Spleen (tissue), 11 donors: ENCODE results near the gene TSEN15. TPM values are rescaled to one million over a fixed set of nuclear protein-coding genes. Genes with fewer than 3 reads are reported as not detected.

Source experiments
- DNase-seq: peaks from one replicate; pipeline ENCODE4 v3.0.0-alpha.2; 2020
- H3K27ac ChIP-seq, 8 donors: fragments of 200-600 bp; sonication (generic) in 7 of 8; 1 replicate in 4 of 8; 2 replicates in 4 of 8; pipeline versions ENCODE4 v1.5.0 to v1.8.0; 2016 to 2021; ENCODE audit warnings: inconsistent platforms in 4 of 8, mild to moderate bottlenecking in 4 of 8, moderate library complexity in 1 of 8
- H3K27me3 ChIP-seq, 7 donors: fragments of 200-600 bp; sonication (generic) in 6 of 7; replicated peaks in 1 of 7; 1 replicate in 4 of 7; 2 replicates in 3 of 7; pipeline versions ENCODE4 v1.5.0 to v1.8.0; 2016 to 2021; ENCODE audit warnings: inconsistent platforms in 3 of 7, mild to moderate bottlenecking in 1 of 7
- H3K36me3 ChIP-seq, 6 donors: fragments of 200-600 bp; sonication (generic) in 5 of 6; 1 replicate in 4 of 6; 2 replicates in 2 of 6; pipeline versions ENCODE4 v1.5.0 to v1.8.0; 2016 to 2021; ENCODE audit warnings: inconsistent platforms in 2 of 6
- H3K4me1 ChIP-seq, 6 donors: fragments of 200-600 bp; sonication (generic) in 5 of 6; 1 replicate in 3 of 6; 2 replicates in 3 of 6; pipeline versions ENCODE4 v1.5.0 to v1.8.0; 2016 to 2021; ENCODE audit warnings: inconsistent platforms in 3 of 6
- H3K4me3 ChIP-seq, 8 donors: fragments of 200-600 bp; sonication (generic) in 7 of 8; 1 replicate in 4 of 8; 2 replicates in 4 of 8; pipeline versions ENCODE4 v1.5.0 to v1.8.0; 2016 to 2021; ENCODE audit warnings: inconsistent platforms in 4 of 8, mild to moderate bottlenecking in 4 of 8, moderate library complexity in 2 of 8
- H3K9me3 ChIP-seq, 8 donors: fragments of 200-600 bp; sonication (generic) in 7 of 8; 1 replicate in 4 of 8; 2 replicates in 4 of 8; pipeline versions ENCODE4 v1.5.0 to v1.8.0; 2016 to 2021; ENCODE audit warnings: inconsistent platforms in 4 of 8
- CTCF ChIP-seq, 11 experiments: fragments of 200-600 bp in 7 of 11; fragments of 450-650 bp in 4 of 11; sonication (generic) in 4 of 11; IDR thresholded peaks in 8 of 11; conservative IDR thresholded peaks in 3 of 11; 1 replicate in 7 of 11; 2 replicates in 4 of 11; pipeline versions ENCODE4 v1.4.0 to v1.8.0; 2016 to 2021; ENCODE audit warnings: antibody characterized with exemption in 11 of 11, inconsistent platforms in 4 of 11, mild to moderate bottlenecking in 1 of 11
- POLR2A ChIP-seq, 3 donors: fragments of 450-650 bp; IDR thresholded peaks; one replicate each; pipeline ENCODE4 v1.5.1; 2017; ENCODE audit warnings: antibody characterized with exemption in 3 of 3, mild to moderate bottlenecking in 1 of 3
- POLR2AphosphoS5 ChIP-seq, 3 donors: sonication (generic); formaldehyde crosslinking; IDR thresholded peaks; one replicate each; pipeline ENCODE4 v1.5.1; 2017; ENCODE audit warnings: antibody characterized with exemption in 3 of 3
- WGBS, 5 donors: extraction: QIAGEN DNeasy Blood & Tissue Kit in 3 of 5; methylation state at CpG; one replicate each; pipeline versions ENCODE4 v1.1.5 to v1.1.7; 2013 to 2018; 5-methylcytosine and 5-hydroxymethylcytosine counted together
- intact Hi-C: fragments of 100-400 bp; cut with DNase I; formaldehyde crosslinking; loops from one replicate; pipeline ENCODE4 v1.15.0; 2023; ENCODE audit warnings: low total_unique reads
- polyA plus RNA-seq, 3 donors: library from polyadenylated mRNA; stranded (reverse); fragments of 200-250 nt; gene quantifications; one replicate each; pipeline ENCODE4 v1.2.1, GENCODE V29; 2013
- total RNA-seq, 7 donors: library from RNA; depleted of rRNA in 3 of 7; stranded (reverse); fragments of >200 nt in 3 of 7; fragmentation: NEBNext Ultra II Directional in 4 of 7; extraction: Animal tissue kit (Norgen Biotek cat#: 25700) in 4 of 7; gene quantifications; one replicate each; pipeline versions ENCODE4 v1.1.0 to v1.2.1, GENCODE V29; 2016 to 2021
- donor health status: healthy with polysubstance abuse.
- donor health status: DM: no; HTN: no; CAD: no; lungs with moderate emphysema.
- donor health status: DM: no; HTN: no; CAD: no.
- donor health status: Bipolar disorder and iron deficiency.
- donor health status: healthy.
- donor health status: DM: no; HTN: no; CAD: no.
- donor health status: DM: yes; HTN: yes; CAD: no.

Gene TSEN15
- total and polyA plus RNA-seq, 10 donors = 14.7 to 47.7 (median 23.7) TPM

- peaks cover 0 to 17% (median 3%) of the 10 kb centered on the region in 6 donors for H3K4me1 ChIP-seq
- intact Hi-C loops = no loop called here
- no peak overlapping the region for H3K27ac ChIP-seq
- no peak for DNase-seq
- TF ChIP-seq CTCF (IDR thresholded peaks at IDR 0.05 in 8 of 11, conservative IDR thresholded peaks at IDR 0.05 in 3 of 11) (no peak), POLR2AphosphoS5 (IDR thresholded peaks at IDR 0.05) (no peak), POLR2A (IDR thresholded peaks at IDR 0.05) (no peak)
- no peaks in the 10 kb centered on the region for H3K36me3 ChIP-seq
- no peak overlapping the region for H3K4me3 ChIP-seq
- no peaks in the 10 kb centered on the region for H3K27me3 ChIP-seq
- H3K9me3 ChIP-seq = no peaks in the 10 kb centered on the region
Measured at GRCh38 chr1:184114818-184115398, 63.4 kb downstream of the TSEN15 start.

DNA sequence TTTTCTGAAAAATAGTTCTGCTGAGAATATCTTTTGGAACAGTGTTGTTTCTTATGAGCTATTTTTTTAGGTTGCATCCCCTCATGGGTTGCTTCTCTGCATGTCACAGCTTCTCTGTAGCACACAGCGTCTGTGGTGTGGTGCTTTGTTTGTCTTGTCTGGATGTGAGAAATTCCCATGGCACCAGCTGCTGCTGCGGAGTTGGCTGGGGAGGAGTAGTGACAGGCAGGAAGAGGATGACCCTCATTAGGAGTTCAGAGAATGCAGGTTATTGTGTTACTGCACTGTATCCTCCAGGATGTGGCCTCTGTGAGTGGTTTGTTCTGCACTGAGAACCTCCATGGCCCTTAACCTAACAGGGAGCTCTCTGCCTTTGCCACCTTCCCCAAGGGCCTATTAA is 64.8 kb downstream of the TSEN15 start:
- no peaks in the 10 kb centered on the region for H3K36me3 ChIP-seq
- intact Hi-C loops = no loop called here
- no peak overlapping the region for H3K27ac ChIP-seq
- peaks cover 0 to 17% (median 3%) of the 10 kb centered on the region in 6 donors for H3K4me1 ChIP-seq
- no peaks in the 10 kb centered on the region for H3K9me3 ChIP-seq
- 59 to 87% (median 70%) methylated on average over 2 of the region's 2 CpGs for WGBS, 5 donors
- no peak overlapping the region for H3K4me3 ChIP-seq
- no peaks in the 10 kb centered on the region for H3K27me3 ChIP-seq
- DNase-seq = no peak
- TF ChIP-seq POLR2A (IDR thresholded peaks at IDR 0.05) (no peak), CTCF (IDR thresholded peaks at IDR 0.05 in 8 of 11, conservative IDR thresholded peaks at IDR 0.05 in 3 of 11) (no peak), POLR2AphosphoS5 (IDR thresholded peaks at IDR 0.05) (peak in 1 of 3 donors; percentile 52)

DNA sequence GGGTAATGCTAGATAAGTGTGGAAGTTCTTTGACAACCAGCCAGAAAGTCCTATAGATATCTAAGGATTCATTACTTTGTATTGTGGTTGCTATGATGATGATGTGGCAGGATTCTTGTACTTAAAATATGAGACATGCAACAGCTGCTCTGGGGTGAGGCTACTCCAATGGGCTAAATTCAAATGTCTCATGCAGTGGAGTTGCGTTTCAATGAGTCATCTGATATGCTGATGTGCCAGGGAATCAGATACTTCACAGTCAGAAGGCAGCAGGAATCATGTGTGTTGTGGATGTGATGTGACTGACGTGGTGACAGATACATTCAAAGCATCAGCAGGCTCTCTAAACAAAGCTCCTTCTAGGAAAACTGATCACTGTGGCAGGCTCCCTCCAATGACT is 66.5 kb downstream of the TSEN15 start:
- no peak for DNase-seq
- Histone ChIP-seq H3K27me3 (no peaks in the 10 kb centered on the region), H3K4me1 (peaks cover 0 to 17% (median 3%) of the 10 kb centered on the region in 6 donors), H3K4me3 (no peak overlapping the region), H3K27ac (no peak overlapping the region), H3K9me3 (no peaks in the 10 kb centered on the region), H3K36me3 (no peaks in the 10 kb centered on the region)
- 76 to 89% (median 85%) methylated on average over 2 of the region's 2 CpGs for whole genome bisulfite sequencing, 5 donors
- intact Hi-C loops = no loop called here
- no peak for TF ChIP-seq POLR2AphosphoS5 (IDR thresholded peaks at IDR 0.05)
- TF ChIP-seq CTCF (IDR thresholded peaks at IDR 0.05 in 8 of 11, conservative IDR thresholded peaks at IDR 0.05 in 3 of 11) = no peak
- no peak for TF ChIP-seq POLR2A (IDR thresholded peaks at IDR 0.05)

Other genes starting within 250 kb of the TSEN15 start
- 100 to 1,000 TPM in 4 of 7 donors, 10 to 100 TPM in 3; 66.7 to 126 (median 102) TPM for gene RGL1, start 246.6 kb upstream of the TSEN15 start, total RNA-seq
- 10 to 100 TPM; 14.3 to 30.2 (median 14.8) TPM for gene RGL1, start 246.6 kb upstream of the TSEN15 start, polyA plus RNA-seq
- 1 to 10 TPM in 3 of 7 donors, under 1 TPM in 4; 0.34 to 1.4 (median 0.92) TPM for gene COLGALT2, start 14.0 kb upstream of the TSEN15 start, total RNA-seq
- gene COLGALT2, start 14.0 kb upstream of the TSEN15 start, polyA plus RNA-seq = under 1 TPM; 0.17 to 0.41 (median 0.35) TPM